Activated CD4-positive, alpha-beta T cell treated with anti-CD3 and anti-CD28 coated beads for 48 hours (primary cell): ENCODE data around the gene DYNC2LI1.

Experiments used
- DNase-seq: peaks from one replicate; pipeline ENCODE4 v3.0.0-alpha.2; 2020

DYNC2LI1 gene

GRCh38 chr2:43851011-43851980 lies 77.5 kb downstream of the DYNC2LI1 start:
- no peak for DNase-seq

DNA sequence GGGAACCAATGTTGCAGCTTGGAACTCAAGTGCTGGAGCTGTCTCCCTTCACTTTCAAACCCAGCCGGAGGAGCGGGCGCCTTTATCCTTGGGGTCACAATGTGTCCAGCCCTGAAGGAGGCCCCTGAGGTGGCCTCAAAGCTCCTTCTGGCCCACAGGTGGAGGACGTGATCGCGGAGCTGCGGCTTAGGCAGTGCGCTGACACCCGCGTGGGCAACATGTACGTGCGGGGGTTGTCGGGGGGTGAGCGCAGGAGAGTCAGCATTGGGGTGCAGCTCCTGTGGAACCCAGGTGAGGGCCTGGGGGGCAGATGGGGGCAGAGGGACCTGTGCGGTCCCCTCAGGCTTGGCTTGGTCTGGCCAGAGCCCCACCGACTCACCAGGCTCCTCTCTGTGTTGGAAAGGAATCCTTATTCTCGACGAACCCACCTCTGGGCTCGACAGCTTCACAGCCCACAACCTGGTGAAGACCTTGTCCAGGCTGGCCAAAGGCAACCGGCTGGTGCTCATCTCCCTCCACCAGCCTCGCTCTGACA lies 78.4 kb downstream of the DYNC2LI1 start:
- no peak for DNase-seq

- DNase-seq: no peak
These were observed 79.6 kb downstream of the DYNC2LI1 start for GRCh38 chr2:43853141-43854081.

- no peak for DNase-seq
These were observed 80.8 kb downstream of the DYNC2LI1 start for GRCh38 chr2:43854671-43855070.

DNA sequence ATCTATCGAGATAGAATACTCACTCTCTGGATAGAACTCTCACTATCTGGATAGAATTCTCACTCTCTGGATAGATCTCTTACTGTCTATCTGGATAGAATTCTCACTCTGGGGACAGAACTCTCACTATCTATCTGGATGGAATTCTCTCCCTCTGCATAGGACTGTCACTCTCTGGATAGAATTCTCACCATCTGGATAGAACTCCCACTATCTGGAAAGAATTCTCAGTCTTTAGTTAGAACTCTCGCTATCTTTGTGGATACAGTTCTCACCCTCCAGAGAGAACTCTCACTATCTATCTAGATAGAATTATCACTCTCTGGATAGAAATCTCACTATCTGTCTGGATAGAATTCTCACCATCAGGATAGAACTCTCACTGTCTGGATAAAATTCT lies 81.5 kb downstream of the DYNC2LI1 start:
- DNase-seq: no peak
